H1 (cell line): Measurements from ENCODE around the gene WDR91. TPM values are rescaled to one million over a fixed set of nuclear protein-coding genes. Genes with fewer than 3 reads are reported as not detected.

Source experiments
- CTCF ChIA-PET: fragments of 300-600 bp; sonication (Branson Sonifier 250); formaldehyde crosslinking; loops from one replicate; lab custom pipeline; 2021; ENCODE audit not compliant: partially characterized antibody; lab: Charles Lee
- POLR2A ChIA-PET: fragments of 300-600 bp; sonication (Branson Sonifier 250); formaldehyde crosslinking; loops from one replicate; lab custom pipeline; 2021; ENCODE audit warnings: inconsistent platforms; ENCODE audit not compliant: partially characterized antibody; lab: Charles Lee
- DNase-seq, 2 experiments: peaks; one replicate each; pipeline versions ENCODE4 v3.0.0 to v3.0.0-alpha.2; 2010 to 2022; ENCODE audit warnings: low spot score in 2 of 2, low read depth in 1 of 2, mixed read lengths in 1 of 2
- FAIRE-seq: peaks from 2 replicates; lab custom pipeline; 2011; peaks lifted over from hg19 to GRCh38; lab: Jason Lieb, UNC
- H2AFZ ChIP-seq: 2 replicates; pipeline ENCODE4 v1.8.1; 2012; ENCODE audit warnings: low read length, inconsistent platforms
- H2AK5ac ChIP-seq: 2 replicates; pipeline ENCODE4 v1.6.1; 2013; ENCODE audit warnings: low read depth, low read length
- H2BK120ac ChIP-seq: replicated peaks from 2 replicates; pipeline ENCODE3; 2013; ENCODE audit warnings: low read depth, low read length, inconsistent platforms
- H2BK12ac ChIP-seq: 2 replicates; pipeline ENCODE4 v1.6.1; 2013; ENCODE audit warnings: low read depth, low read length
- H2BK15ac ChIP-seq: 2 replicates; pipeline ENCODE4 v1.6.1; 2013; ENCODE audit warnings: low read length
- H2BK20ac ChIP-seq: 2 replicates; pipeline ENCODE4 v1.6.1; 2013; ENCODE audit warnings: low read length
- H2BK5ac ChIP-seq: 2 replicates; pipeline ENCODE4 v1.6.1; 2013; ENCODE audit warnings: low read depth, low read length
- H3K14ac ChIP-seq: 2 replicates; pipeline ENCODE4 v1.6.1; 2013; ENCODE audit warnings: inconsistent platforms; ENCODE audit not compliant: insufficient read length
- H3K18ac ChIP-seq: 2 replicates; pipeline ENCODE4 v1.6.1; 2013; ENCODE audit warnings: low read length; ENCODE audit errors: extremely low read depth
- H3K23ac ChIP-seq: 2 replicates; pipeline ENCODE4 v1.6.1; 2013; ENCODE audit warnings: inconsistent platforms; ENCODE audit not compliant: insufficient read length
- H3K23me2 ChIP-seq: 2 replicates; pipeline ENCODE4 v1.6.1; 2013; ENCODE audit warnings: low read depth, low read length
- H3K27ac ChIP-seq: 2 replicates; pipeline ENCODE4 v1.6.1; 2011; ENCODE audit warnings: low read depth, low read length, inconsistent platforms
- H3K27me3 ChIP-seq, 4 experiments: replicated peaks in 1 of 4; 1 replicate in 1 of 4; 2 replicates in 3 of 4; pipeline versions ENCODE4 v1.6.1 to v1.8.1; 2011 to 2013; ENCODE audit warnings: low read length in 3 of 4, mild to moderate bottlenecking in 3 of 4, inconsistent platforms in 2 of 4, mixed read lengths in 2 of 4, moderate library complexity in 1 of 4; ENCODE audit not compliant: control insufficient read depth in 3 of 4, insufficient read depth in 3 of 4; ENCODE audit errors: extremely low read depth in 1 of 4
- H3K36me3 ChIP-seq, 4 experiments: 2 replicates each; pipeline versions ENCODE4 v1.6.1 to v1.8.1; 2011 to 2013; ENCODE audit warnings: mild to moderate bottlenecking in 4 of 4, low read length in 3 of 4, moderate library complexity in 2 of 4, control low read depth in 1 of 4, inconsistent platforms in 1 of 4; ENCODE audit not compliant: insufficient read depth in 4 of 4, control insufficient read depth in 2 of 4
- H3K4ac ChIP-seq: replicated peaks from 2 replicates; pipeline ENCODE3; 2013; ENCODE audit warnings: low read length, low read depth, mixed read lengths, inconsistent platforms; ENCODE audit not compliant: insufficient read length
- H3K4me1 ChIP-seq, 4 experiments: replicated peaks in 1 of 4; 1 replicate in 1 of 4; 2 replicates in 3 of 4; pipeline versions ENCODE4 v1.6.1 to v1.8.1; 2011 to 2013; ENCODE audit warnings: low read length in 3 of 4, inconsistent platforms in 2 of 4, mixed read lengths in 1 of 4; ENCODE audit not compliant: insufficient read depth in 4 of 4, control insufficient read depth in 3 of 4
- H3K4me2 ChIP-seq, 2 experiments: 2 replicates each; pipeline versions ENCODE4 v1.6.1 to v1.8.1; 2011 to 2013; ENCODE audit warnings: low read depth in 2 of 2, low read length in 2 of 2, control low read depth in 1 of 2, inconsistent platforms in 1 of 2, mild to moderate bottlenecking in 1 of 2; ENCODE audit not compliant: insufficient read depth in 1 of 2
- H3K4me3 ChIP-seq, 4 experiments: fragments of 200-600, 300-600 bp in 1 of 4; sonication (generic), shearing (Covaris generic), sonication (Bioruptor Twin) in 1 of 4; 2 replicates each; pipeline versions ENCODE4 v1.5.1 to v1.8.1; 2011 to 2016; ENCODE audit warnings: low read length in 4 of 4, low read depth in 3 of 4, control low read depth in 2 of 4, inconsistent platforms in 2 of 4, mild to moderate bottlenecking in 2 of 4, mixed read lengths in 1 of 4, moderate library complexity in 1 of 4; ENCODE audit not compliant: insufficient read depth in 2 of 4; ENCODE audit errors: extremely low read depth in 1 of 4
- H3K56ac ChIP-seq: replicated peaks from 2 replicates; pipeline ENCODE3; 2013; ENCODE audit warnings: low read depth, mild to moderate bottlenecking, mixed read lengths, low read length, inconsistent platforms; ENCODE audit not compliant: insufficient read length
- H3K79me1 ChIP-seq: 2 replicates; pipeline ENCODE4 v1.6.1; 2013; ENCODE audit warnings: low read depth, low read length, control low read depth
- H3K79me2 ChIP-seq, 2 experiments: 2 replicates each; pipeline versions ENCODE4 v1.6.1 to v1.8.1; 2012 to 2013; ENCODE audit warnings: low read length in 2 of 2, mild to moderate bottlenecking in 2 of 2, inconsistent platforms in 1 of 2; ENCODE audit not compliant: insufficient read depth in 2 of 2, control insufficient read depth in 1 of 2
- H3K9ac ChIP-seq, 4 experiments: replicated peaks in 1 of 4; 1 replicate in 1 of 4; 2 replicates in 3 of 4; pipeline versions ENCODE4 v1.6.1 to v1.8.1; 2011 to 2013; ENCODE audit warnings: low read depth in 3 of 4, low read length in 3 of 4, control low read depth in 2 of 4, mild to moderate bottlenecking in 2 of 4, moderate library complexity in 2 of 4, inconsistent platforms in 1 of 4; ENCODE audit errors: extremely low read depth in 1 of 4
- H3K9me3 ChIP-seq, 2 experiments: 2 replicates each; pipeline versions ENCODE4 v1.6.1 to v1.8.1; 2012 to 2013; ENCODE audit warnings: mild to moderate bottlenecking in 2 of 2, moderate library complexity in 2 of 2, control low read depth in 1 of 2, inconsistent platforms in 1 of 2, low read depth in 1 of 2, low read length in 1 of 2, mixed read lengths in 1 of 2; ENCODE audit not compliant: insufficient read depth in 2 of 2
- H4K20me1 ChIP-seq, 2 experiments: replicated peaks in 1 of 2; 2 replicates each; pipeline versions ENCODE3 to v1.8.1; 2011 to 2013; ENCODE audit warnings: inconsistent platforms in 2 of 2, low read length in 2 of 2, mild to moderate bottlenecking in 1 of 2; ENCODE audit not compliant: insufficient read depth in 2 of 2, control insufficient read depth in 1 of 2
- H4K5ac ChIP-seq: 2 replicates; pipeline ENCODE4 v1.6.1; 2013; ENCODE audit warnings: low read length, low read depth, mixed read lengths, inconsistent platforms; ENCODE audit not compliant: insufficient read length
- H4K8ac ChIP-seq: 2 replicates; pipeline ENCODE4 v1.8.0; 2013; ENCODE audit warnings: mild to moderate bottlenecking, moderate library complexity, low read length, inconsistent platforms; ENCODE audit not compliant: insufficient read depth; ENCODE audit errors: extremely low read depth
- H4K91ac ChIP-seq: replicated peaks from 2 replicates; pipeline ENCODE3; 2013; ENCODE audit warnings: low read length, mixed read lengths, inconsistent platforms; ENCODE audit not compliant: insufficient read length
- HDAC6 ChIP-seq: IDR thresholded peaks from one replicate; pipeline ENCODE4 v1.7.1; 2012; ENCODE audit warnings: low read depth, mild to moderate bottlenecking, inconsistent platforms, low read length, moderate library complexity
- WGBS, 2 experiments: shearing (Covaris generic) in 1 of 2; methylation state at CpG; one replicate each; pipeline versions ENCODE4 v1.1.6 to v1.1.7; 2013 to 2015; ENCODE audit warnings: low lambda C conversion rate in 2 of 2, mixed read lengths in 2 of 2, inconsistent platforms in 1 of 2, low coverage in 1 of 2, missing lambda C conversion rate in 1 of 2; ENCODE audit not compliant: insufficient replicate concordance in 2 of 2, insufficient coverage in 1 of 2, insufficient read length in 1 of 2; ENCODE audit errors: extremely low coverage in 1 of 2, missing lambda C conversion rate in 1 of 2; 5-methylcytosine and 5-hydroxymethylcytosine counted together
- polyA plus RNA-seq, 7 experiments: library from polyadenylated mRNA; depleted of rRNA in 3 of 7; stranded (reverse) in 5 of 7; unstranded in 2 of 7; fragments of >200 nt in 5 of 7; fragments of 200-250 nt in 2 of 7; gene quantifications; 1 replicate in 5 of 7; 2 replicates in 1 of 7; 4 replicates in 1 of 7; pipeline versions ENCODE4 v1.2.1 to v1.2.3, GENCODE V29; 2011 to 2013; ENCODE audit warnings: missing spikeins in 2 of 7, mixed read lengths in 2 of 7
- total RNA-seq: library from RNA; stranded (reverse); fragmentation: NEBNext Ultra II Directional; extraction: Animal tissue kit (Norgen Biotek cat#: 25700); gene quantifications from 2 replicates; pipeline ENCODE4 v1.2.1, GENCODE V29; 2021

The WDR91 gene
- total and polyA plus RNA-seq, 2 of the 8 experiments (the other 6 are each of a cell fraction or from before 2014, with no cell fraction given): 8.2 to 14.7 TPM

- no peak overlapping the region for H4K91ac ChIP-seq
- no peak overlapping the region for H3K23ac ChIP-seq
- no peaks in the 10 kb centered on the region for H3K79me1 ChIP-seq
- no peak overlapping the region for H2BK15ac ChIP-seq
- POLR2A ChIA-PET: no interaction called here
- no peak overlapping the region for H3K56ac ChIP-seq
- no peak overlapping the region for H3K18ac ChIP-seq
- H2AFZ ChIP-seq: no peak overlapping the region
- no peak overlapping the region for H3K27ac ChIP-seq
- no peak overlapping the region for H2AK5ac ChIP-seq
- H3K14ac ChIP-seq: no peak overlapping the region
- H3K4ac ChIP-seq: no peak overlapping the region
- H3K9ac ChIP-seq: no peak overlapping the region
- no peaks in the 10 kb centered on the region for H3K36me3 ChIP-seq
- peaks cover 8% of the 10 kb centered on the region for H3K23me2 ChIP-seq
- no peak overlapping the region for H4K8ac ChIP-seq
- H3K27me3 ChIP-seq: peaks cover 0 to 8% (median 3%) of the 10 kb centered on the region in 4 experiments; a peak in 5 of 7 replicates
- no peaks in the 10 kb centered on the region for H3K79me2 ChIP-seq
- no peak for TF ChIP-seq HDAC6
- TF ChIP-seq, all 59 proteins: peak for 0
- CTCF ChIA-PET: interaction anchor here (1.5 kb wide), 1 partner anchor 18 kb away, joined by 5 read pairs; no protein-coding TSS in a partner anchor
- DNase-seq (no peak), FAIRE-seq (no peak)
- no peak overlapping the region for H2BK12ac ChIP-seq
- H3K4me2 ChIP-seq: no peak overlapping the region
- H2BK20ac ChIP-seq: no peak overlapping the region
- no peak overlapping the region for H3K4me3 ChIP-seq
- no peaks in the 10 kb centered on the region; a peak in 2 of 7 replicates for H3K4me1 ChIP-seq
- 84% methylated on average over 4 of the region's 4 CpGs; no CpG with 5 or more reads in 1 of the 2 experiments for WGBS, 2 experiments
- H2BK120ac ChIP-seq: no peak overlapping the region
- no peak overlapping the region for H4K5ac ChIP-seq
- no peak overlapping the region for H2BK5ac ChIP-seq
- 0 out of 4 replicates have a peak, but pooled peaks cover 0 to under 1% of the 10 kb centered on the region in 2 experiments for H3K9me3 ChIP-seq
- H4K20me1 ChIP-seq: no peaks in the 10 kb centered on the region
These were observed 3.9 kb upstream of the WDR91 start for GRCh38 chr7:135215180-135215579.
